Endothelial cell of umbilical vein (primary cell): Measurements from ENCODE around the gene CIRBP. TPM values are rescaled to one million over a fixed set of nuclear protein-coding genes. Genes with fewer than 3 reads are reported as not detected.

Experiments
- BruUV-seq: library from RNA; stranded (reverse); fragments of 400-500 nt; replicated peaks from 2 replicates; lab custom pipeline; 2021; lab: Mats Ljungman, UMichigan
- CTCF ChIA-PET: fragments of 300-600, 350-600 bp; sonication (Branson Sonifier 250); formaldehyde crosslinking; loops from one replicate; lab custom pipeline; 2021; ENCODE audit warnings: antibody characterized with exemption, inconsistent platforms; lab: Charles Lee
- POLR2A ChIA-PET: fragments of 300-600, 350-600 bp; sonication (Branson Sonifier 250); formaldehyde crosslinking; loops from one replicate; lab custom pipeline; 2021; ENCODE audit warnings: antibody characterized with exemption, inconsistent platforms; lab: Charles Lee
- DNase-seq: peaks from one replicate; pipeline ENCODE4 v3.0.0-alpha.2; 2011; ENCODE audit warnings: low read depth, low spot score
- FAIRE-seq: peaks from 2 replicates; lab custom pipeline; 2011; peaks lifted over from hg19 to GRCh38; lab: Jason Lieb, UNC
- H2AFZ ChIP-seq: 2 replicates; pipeline ENCODE4 v1.6.0; 2012; ENCODE audit warnings: low read depth, low read length, control low read depth, inconsistent platforms
- H3K27ac ChIP-seq: 2 replicates; pipeline ENCODE4 v1.5.1; 2011; ENCODE audit warnings: low read depth, mild to moderate bottlenecking, control low read depth, low read length, moderate library complexity; ENCODE audit not compliant: insufficient read depth
- H3K27me3 ChIP-seq, 2 experiments: 2 replicates each; pipeline versions ENCODE4 v1.6.0 to v1.6.1; 2011; ENCODE audit warnings: low read length in 2 of 2, mixed read lengths in 1 of 2; ENCODE audit not compliant: control insufficient read depth in 2 of 2, insufficient read depth in 2 of 2
- H3K36me3 ChIP-seq, 2 experiments: 2 replicates in 1 of 2; 3 replicates in 1 of 2; pipeline ENCODE4 v1.5.1; 2011; ENCODE audit warnings: low read length in 2 of 2, mild to moderate bottlenecking in 1 of 2, moderate library complexity in 1 of 2; ENCODE audit not compliant: control insufficient read depth in 2 of 2, insufficient read depth in 2 of 2; ENCODE audit errors: extremely low read depth in 1 of 2
- H3K4me1 ChIP-seq: 3 replicates; pipeline ENCODE4 v1.5.1; 2011; ENCODE audit warnings: mild to moderate bottlenecking, low read length; ENCODE audit not compliant: control insufficient read depth, insufficient read depth; ENCODE audit errors: extremely low read depth
- H3K4me2 ChIP-seq: 2 replicates; pipeline ENCODE4 v1.6.1; 2011; ENCODE audit warnings: low read length, control low read depth, mixed read lengths; ENCODE audit not compliant: insufficient read depth
- H3K4me3 ChIP-seq, 3 experiments: fragments of 200-600 bp in 1 of 3; sonication (generic), shearing (Covaris generic) in 1 of 3; replicated peaks in 1 of 3; 2 replicates each; pipeline ENCODE4 v1.5.1; 2011 to 2016; ENCODE audit warnings: control low read depth in 3 of 3, low read length in 3 of 3, mild to moderate bottlenecking in 2 of 3, inconsistent platforms in 1 of 3, low read depth in 1 of 3, moderate library complexity in 1 of 3; ENCODE audit not compliant: insufficient read depth in 1 of 3
- H3K79me2 ChIP-seq: 2 replicates; pipeline ENCODE4 v1.6.0; 2012; ENCODE audit warnings: low read length, inconsistent platforms; ENCODE audit not compliant: control insufficient read depth, insufficient read depth
- H3K9ac ChIP-seq: replicated peaks from 2 replicates; pipeline ENCODE3; 2011; ENCODE audit warnings: low read length, control low read depth; ENCODE audit not compliant: insufficient read depth; ENCODE audit errors: extremely low read depth
- H3K9me1 ChIP-seq: replicated peaks from 3 replicates; pipeline ENCODE4 v1.6.0; 2011; ENCODE audit warnings: mild to moderate bottlenecking, low read length; ENCODE audit not compliant: control insufficient read depth, insufficient read depth; ENCODE audit errors: extremely low read depth
- H3K9me3 ChIP-seq: replicated peaks from 2 replicates; pipeline ENCODE4 v1.5.1; 2012; ENCODE audit warnings: low read length, inconsistent platforms; ENCODE audit not compliant: control insufficient read depth, insufficient read depth
- H4K20me1 ChIP-seq: replicated peaks from 2 replicates; pipeline ENCODE3; 2011; ENCODE audit warnings: mild to moderate bottlenecking, low read length; ENCODE audit not compliant: control insufficient read depth, insufficient read depth; ENCODE audit errors: extremely low read depth
- CTCF ChIP-seq, 2 donors: IDR thresholded peaks; 1 replicate in 1 of 2; 2 replicates in 1 of 2; pipeline ENCODE4 v1.5.1; 2011; ENCODE audit warnings: low read length in 2 of 2, mild to moderate bottlenecking in 2 of 2, moderate library complexity in 2 of 2, control low read depth in 1 of 2, inconsistent platforms in 1 of 2, low read depth in 1 of 2; ENCODE audit not compliant: insufficient read depth in 1 of 2; ENCODE audit errors: extremely low read depth in 1 of 2
- EZH2 ChIP-seq: IDR thresholded peaks from 2 replicates; pipeline ENCODE4 v1.6.1; 2012; ENCODE audit warnings: borderline replicate concordance, low read depth, mild to moderate bottlenecking, moderate library complexity, low read length, inconsistent platforms; ENCODE audit not compliant: severe bottlenecking
- FOS ChIP-seq: IDR thresholded peaks from 2 replicates; pipeline ENCODE4 v1.6.1; 2011; ENCODE audit warnings: mild to moderate bottlenecking, low read length, moderate library complexity, borderline replicate concordance; ENCODE audit not compliant: insufficient read depth
- GATA2 ChIP-seq: IDR thresholded peaks from 2 replicates; pipeline ENCODE4 v1.7.0; 2011; ENCODE audit warnings: low read depth, mild to moderate bottlenecking, moderate library complexity, mixed read lengths, low read length; ENCODE audit not compliant: insufficient read length, insufficient read depth
- JUN ChIP-seq: IDR thresholded peaks from 2 replicates; pipeline ENCODE4 v1.6.1; 2011; ENCODE audit warnings: borderline replicate concordance, low read depth; ENCODE audit not compliant: insufficient read length, insufficient read depth
- MAX ChIP-seq: IDR thresholded peaks from 2 replicates; pipeline ENCODE4 v1.6.1; 2011; ENCODE audit not compliant: insufficient read depth, insufficient read length
- MYC ChIP-seq: IDR thresholded peaks from one replicate; pipeline ENCODE4 v1.6.1; 2011; ENCODE audit warnings: mild to moderate bottlenecking, low read depth, low read length
- POLR2A ChIP-seq: IDR thresholded peaks from 2 replicates; pipeline ENCODE4 v1.6.1; 2012; ENCODE audit warnings: low read depth, mild to moderate bottlenecking, control low read depth, low read length
- POLR2AphosphoS5 ChIP-seq: IDR thresholded peaks from 2 replicates; pipeline ENCODE4 v1.6.1; 2012; ENCODE audit warnings: low read depth, mild to moderate bottlenecking, control low read depth, low read length, moderate library complexity; ENCODE audit not compliant: insufficient read depth
- dilution Hi-C: fragments of 300-500 bp; cut with MboI; formaldehyde crosslinking; loops from one replicate; pipeline ENCODE4 v1.15.0; 2019; ENCODE audit warnings: low sequenced_read_pairs; ENCODE audit not compliant: extremely low pct_ligation_motif_present
- intact Hi-C: fragments of 100-400 bp; cut with micrococcal nuclease; formaldehyde crosslinking; loops from one replicate; pipeline ENCODE4 v1.10.0; 2022
- polyA plus RNA-seq, 4 experiments: library from polyadenylated mRNA; depleted of rRNA in 3 of 4; stranded (reverse) in 3 of 4; unstranded in 1 of 4; fragments of >200 nt; gene quantifications; 2 replicates each; pipeline versions ENCODE4 v1.2.1 to v1.2.3, GENCODE V29; 2011 to 2012; ENCODE audit warnings: missing spikeins in 1 of 4
- total RNA-seq: library from RNA; stranded (reverse); gene quantifications from 2 replicates; pipeline ENCODE4 v1.2.3, GENCODE V29; 2021

The CIRBP gene
- total and polyA plus RNA-seq, 2 donors (not counting 3 experiments of a cell fraction or from before 2014, with no cell fraction given): 225 to 439 TPM

GRCh38 chr19:1288226-1288612 lies 19.1 kb downstream of the CIRBP start:
- Histone ChIP-seq H3K27ac (no peak overlapping the region), H4K20me1 (no peaks in the 10 kb centered on the region), H3K9me1 (no peaks in the 10 kb centered on the region), H3K27me3 (peaks cover 8 to 20% of the 10 kb centered on the region in 2 experiments), H3K36me3 (no peaks in the 10 kb centered on the region), H3K4me2 (no peak overlapping the region), H2AFZ (no peak overlapping the region), H3K9me3 (no peaks in the 10 kb centered on the region), H3K4me1 (no peaks in the 10 kb centered on the region), H3K9ac (no peak overlapping the region), H3K79me2 (no peaks in the 10 kb centered on the region), H3K4me3 (no peak overlapping the region)
- no TSS peak for BruUV-seq
- intact Hi-C loops (no loop called here), dilution Hi-C loops (no loop called here)
- TF ChIP-seq MAX: no peak
- no peak for TF ChIP-seq GATA2
- no peak for TF ChIP-seq CTCF (IDR thresholded peaks at IDR 0.05; ENCODE audit: extremely low read depth in 1 of 2, insufficient read depth in 1 of 2, low read depth in 1 of 2, low read length in 2 of 2)
- POLR2A ChIA-PET: no interaction called here
- CTCF ChIA-PET: no interaction called here
- FAIRE-seq (no peak), DNase-seq (no peak)

GRCh38 chr19:1288833-1289685 lies 19.9 kb downstream of the CIRBP start:
- dilution Hi-C loops: no loop called here
- H3K79me2 ChIP-seq: no peaks in the 10 kb centered on the region
- intact Hi-C loops: no loop called here
- H3K4me2 ChIP-seq: no peak overlapping the region
- no peaks in the 10 kb centered on the region for H3K4me1 ChIP-seq
- CTCF ChIA-PET: no interaction called here
- H3K9me3 ChIP-seq: no peaks in the 10 kb centered on the region
- no peak overlapping the region for H3K27ac ChIP-seq
- no peak overlapping the region for H2AFZ ChIP-seq
- DNase-seq (no peak), FAIRE-seq (no peak)
- H3K4me3 ChIP-seq: no peak overlapping the region
- no peaks in the 10 kb centered on the region for H3K36me3 ChIP-seq
- H4K20me1 ChIP-seq: no peaks in the 10 kb centered on the region
- no peak for TF ChIP-seq MAX
- no peak for TF ChIP-seq GATA2
- no peak for TF ChIP-seq EZH2
- TF ChIP-seq POLR2AphosphoS5: no peak
- no peak for TF ChIP-seq JUN
- no peak for TF ChIP-seq POLR2A
- no peak for TF ChIP-seq CTCF (IDR thresholded peaks at IDR 0.05; ENCODE audit: extremely low read depth in 1 of 2, insufficient read depth in 1 of 2, low read depth in 1 of 2, low read length in 2 of 2)
- no peak for TF ChIP-seq FOS
- no peak for TF ChIP-seq MYC
- POLR2A ChIA-PET: no interaction called here
- no peaks in the 10 kb centered on the region for H3K9me1 ChIP-seq
- BruUV-seq: no TSS peak
- no peak overlapping the region for H3K9ac ChIP-seq
- peaks cover 8 to 18% of the 10 kb centered on the region in 2 experiments for H3K27me3 ChIP-seq
